MV-4-11 (cell line): ENCODE results near the gene ZNF100.
"Not testable (repeated sequence)": the region's sequence is repeated elsewhere in the genome, so short reads cannot be mapped to it uniquely, and the experiment has no call there.

Experiments used
- DNase-seq: peaks from one replicate; lab custom pipeline; 2025; lab: John Stamatoyannopoulos, UW

ZNF100 gene

GRCh38 chr19:21704320-21704719, 63.1 kb downstream of the ZNF100 start:
- DNase-seq: no peak

- DNase-seq: no peak
These were observed 68.2 kb downstream of the ZNF100 start for GRCh38 chr19:21699197-21699596.

GRCh38 chr19:21698215-21698614, 69.2 kb downstream of the ZNF100 start:
- DNase-seq: peak; percentile 13

GRCh38 chr19:21697698-21698097, 69.7 kb downstream of the ZNF100 start:
- DNase-seq: no peak

- DNase-seq: no peak
These were observed 73.0 kb downstream of the ZNF100 start for GRCh38 chr19:21694171-21694906.

GRCh38 chr19:21693399-21693798, 74.0 kb downstream of the ZNF100 start:
- no peak for DNase-seq

GRCh38 chr19:21691661-21692060, 75.7 kb downstream of the ZNF100 start:
- no peak for DNase-seq

GRCh38 chr19:21688464-21688863, 78.9 kb downstream of the ZNF100 start:
- no peak for DNase-seq

- no peak for DNase-seq
These were observed 86.7 kb downstream of the ZNF100 start for GRCh38 chr19:21680671-21681070.

GRCh38 chr19:21680026-21680425, 87.4 kb downstream of the ZNF100 start:
- no peak for DNase-seq

- DNase-seq: no peak
These were observed 89.5 kb downstream of the ZNF100 start for GRCh38 chr19:21677696-21678418.

- DNase-seq: no peak
These were observed 92.9 kb downstream of the ZNF100 start for GRCh38 chr19:21674454-21674853.

- not testable (repeated sequence) for DNase-seq
These were observed 93.9 kb downstream of the ZNF100 start for GRCh38 chr19:21673479-21673878.
